ENCODE results near the gene TSPAN13.
"Not testable (repeated sequence)": the region's sequence is repeated elsewhere in the genome, so short reads cannot be mapped to it uniquely, and the experiment has no call there.

Gene TSPAN13

DNA sequence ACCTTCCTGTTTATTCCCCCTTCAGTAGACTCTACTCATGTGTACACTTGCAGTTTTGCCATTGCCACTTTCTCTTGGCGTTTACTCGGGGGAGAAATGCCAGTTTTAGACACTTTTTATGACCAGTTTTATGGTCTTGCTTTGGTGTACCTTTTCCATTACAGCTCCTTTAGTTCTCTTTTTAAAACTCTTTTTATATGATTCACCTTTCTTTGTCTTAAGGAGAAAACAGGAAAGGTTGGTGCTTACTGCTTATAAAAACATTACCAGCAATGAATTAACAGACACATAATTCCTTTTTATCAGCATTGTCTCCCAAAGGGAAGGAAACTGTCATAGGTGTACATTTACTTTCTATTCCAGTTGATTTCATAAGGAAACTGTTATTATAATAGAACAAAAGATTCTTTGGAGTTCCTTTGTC, 11.9 kb downstream of the TSPAN13 start:
- DNase-seq (ENCODE audit: low read depth): no peak
- no peak overlapping the region for H3K4me3 ChIP-seq (ENCODE audit: control insufficient read depth, low read depth, low read length)
- TF ChIP-seq, protein P1, sequence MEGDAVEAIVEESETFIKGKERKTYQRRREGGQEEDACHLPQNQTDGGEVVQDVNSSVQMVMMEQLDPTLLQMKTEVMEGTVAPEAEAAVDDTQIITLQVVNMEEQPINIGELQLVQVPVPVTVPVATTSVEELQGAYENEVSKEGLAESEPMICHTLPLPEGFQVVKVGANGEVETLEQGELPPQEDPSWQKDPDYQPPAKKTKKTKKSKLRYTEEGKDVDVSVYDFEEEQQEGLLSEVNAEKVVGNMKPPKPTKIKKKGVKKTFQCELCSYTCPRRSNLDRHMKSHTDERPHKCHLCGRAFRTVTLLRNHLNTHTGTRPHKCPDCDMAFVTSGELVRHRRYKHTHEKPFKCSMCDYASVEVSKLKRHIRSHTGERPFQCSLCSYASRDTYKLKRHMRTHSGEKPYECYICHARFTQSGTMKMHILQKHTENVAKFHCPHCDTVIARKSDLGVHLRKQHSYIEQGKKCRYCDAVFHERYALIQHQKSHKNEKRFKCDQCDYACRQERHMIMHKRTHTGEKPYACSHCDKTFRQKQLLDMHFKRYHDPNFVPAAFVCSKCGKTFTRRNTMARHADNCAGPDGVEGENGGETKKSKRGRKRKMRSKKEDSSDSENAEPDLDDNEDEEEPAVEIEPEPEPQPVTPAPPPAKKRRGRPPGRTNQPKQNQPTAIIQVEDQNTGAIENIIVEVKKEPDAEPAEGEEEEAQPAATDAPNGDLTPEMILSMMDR (IDR thresholded peaks at IDR 0.05; ENCODE audit: control insufficient read depth, insufficient read depth, low read depth, low read length, missing control alignments): no peak

DNA sequence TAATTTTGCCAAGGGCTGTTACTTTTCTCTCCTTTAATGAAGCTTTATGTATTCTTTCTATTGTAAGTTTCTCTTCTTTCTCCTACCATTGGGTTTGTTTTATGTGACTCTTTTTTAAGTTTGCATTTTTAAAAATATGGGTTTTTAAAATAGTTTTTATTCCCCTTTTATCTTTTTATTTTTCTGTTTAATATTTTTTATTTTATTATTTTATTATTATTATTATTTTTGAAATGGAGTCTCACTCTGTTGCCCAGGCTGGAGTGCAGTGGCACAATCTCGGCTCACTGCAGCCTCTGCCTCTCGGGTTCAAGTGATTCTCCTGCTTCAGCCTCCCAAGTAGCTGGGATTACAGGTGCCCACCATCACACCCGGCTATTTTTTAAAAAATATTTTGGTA, 16.4 kb downstream of the TSPAN13 start:
- H3K4me3 ChIP-seq (ENCODE audit: control insufficient read depth, low read depth, low read length); DNase-seq (ENCODE audit: low read depth): not testable (repeated sequence)

DNA sequence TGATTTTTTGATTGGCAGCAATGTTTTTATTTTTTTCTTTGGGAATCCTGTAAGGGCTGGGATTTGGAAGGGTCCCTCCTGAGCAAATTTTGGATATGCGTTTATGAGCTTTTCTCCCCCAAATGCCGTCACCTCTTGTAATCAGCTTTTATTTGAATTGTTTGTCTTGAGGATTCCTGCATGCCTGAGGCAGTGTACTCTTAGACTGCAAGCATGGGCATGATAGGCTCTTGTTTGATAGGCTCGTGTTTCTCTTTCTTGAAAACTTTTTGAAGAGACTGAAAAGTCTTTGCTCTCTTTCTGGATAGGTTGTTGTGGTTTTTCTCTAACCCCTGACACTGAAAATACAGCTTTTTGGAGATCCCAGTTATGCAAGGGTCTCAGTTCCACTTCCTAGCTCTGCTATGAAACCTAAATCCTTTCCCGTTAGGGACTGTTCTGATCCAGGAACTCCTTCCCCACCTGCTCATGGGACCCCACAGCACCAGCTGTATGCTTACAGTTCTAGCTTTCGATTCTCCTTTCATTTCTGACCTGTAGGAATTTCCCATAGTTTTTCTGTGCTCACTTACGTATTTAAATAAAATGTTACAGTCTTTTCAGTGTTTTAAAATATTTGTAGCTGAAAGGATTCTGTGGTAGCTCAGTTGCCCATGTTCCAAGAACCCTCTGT, 17.2 kb downstream of the TSPAN13 start:
- no peak overlapping the region for H3K4me3 ChIP-seq (ENCODE audit: control insufficient read depth, low read depth, low read length)
- no peak for DNase-seq (ENCODE audit: low read depth)
- TF ChIP-seq, protein P1 (IDR thresholded peaks at IDR 0.05; ENCODE audit: control insufficient read depth, insufficient read depth, low read depth, low read length, missing control alignments): no peak

DNA sequence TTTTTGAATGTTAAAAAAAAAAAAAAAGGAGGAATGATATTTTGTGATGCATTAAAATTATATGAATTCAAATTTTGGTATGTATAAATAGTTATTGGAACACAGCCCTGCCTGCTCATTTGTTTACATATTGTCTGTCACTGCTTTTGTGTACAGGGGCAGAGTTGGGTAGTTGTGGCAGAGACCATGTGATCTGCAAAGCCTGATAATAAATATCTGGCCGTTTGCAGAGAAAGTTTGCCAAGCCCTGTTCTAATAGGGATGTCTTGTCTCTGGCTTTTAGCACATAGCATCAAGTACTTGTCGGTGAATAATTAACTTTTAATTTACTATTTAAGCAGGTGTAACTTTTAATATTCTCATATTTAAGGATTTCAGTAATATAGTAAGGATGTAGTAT, 19.8 kb downstream of the TSPAN13 start:
- DNase-seq (ENCODE audit: low read depth): no peak
- H3K4me3 ChIP-seq (ENCODE audit: control insufficient read depth, low read depth, low read length): no peak overlapping the region
- TF ChIP-seq, protein P1 (IDR thresholded peaks at IDR 0.05; ENCODE audit: control insufficient read depth, insufficient read depth, low read depth, low read length, missing control alignments): no peak

DNA sequence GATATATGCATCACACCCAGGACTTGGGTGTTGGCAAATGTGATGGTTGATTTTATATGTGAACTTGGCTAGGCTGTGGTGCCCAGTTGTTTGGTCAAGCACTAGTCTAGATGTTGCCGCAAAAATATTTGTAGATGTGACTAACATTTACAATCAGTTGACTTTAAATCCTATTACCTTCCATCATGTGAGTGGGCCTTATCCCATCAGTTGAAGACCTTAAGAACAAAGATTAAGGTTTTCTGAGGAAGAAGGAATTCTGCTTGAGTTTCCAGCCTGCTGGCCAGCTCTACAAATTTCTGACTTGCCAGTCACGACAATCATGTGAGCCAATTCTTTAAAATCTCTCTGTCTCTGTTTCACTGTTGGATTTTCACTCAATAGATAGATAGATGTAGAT, 20.3 kb downstream of the TSPAN13 start:
- TF ChIP-seq, protein P1 (IDR thresholded peaks at IDR 0.05; ENCODE audit: control insufficient read depth, insufficient read depth, low read depth, low read length, missing control alignments): no peak
- H3K4me3 ChIP-seq (ENCODE audit: control insufficient read depth, low read depth, low read length): no peak overlapping the region
- DNase-seq (ENCODE audit: low read depth): no peak

DNA sequence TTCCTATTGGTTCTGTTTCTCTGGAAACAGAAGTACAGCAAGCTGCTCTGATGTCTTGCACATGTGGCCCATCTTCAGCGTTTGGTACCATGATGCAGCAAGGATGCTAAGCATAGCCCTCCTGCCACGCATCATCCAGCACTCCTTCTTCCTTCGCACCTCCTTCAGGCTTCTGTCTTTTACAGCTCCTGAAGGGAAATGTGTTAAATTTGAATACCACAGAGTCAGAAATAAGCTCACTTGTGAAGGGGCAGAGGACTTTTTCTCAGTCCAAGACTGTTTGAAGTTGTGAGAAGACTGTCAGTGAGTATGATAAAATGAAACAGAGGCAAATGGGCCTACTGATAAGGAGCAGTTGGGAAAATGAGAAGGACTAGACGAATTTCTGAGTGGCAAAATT, 20.7 kb downstream of the TSPAN13 start:
- no peak for DNase-seq (ENCODE audit: low read depth)
- TF ChIP-seq, protein P1 (IDR thresholded peaks at IDR 0.05; ENCODE audit: control insufficient read depth, insufficient read depth, low read depth, low read length, missing control alignments): no peak

DNA sequence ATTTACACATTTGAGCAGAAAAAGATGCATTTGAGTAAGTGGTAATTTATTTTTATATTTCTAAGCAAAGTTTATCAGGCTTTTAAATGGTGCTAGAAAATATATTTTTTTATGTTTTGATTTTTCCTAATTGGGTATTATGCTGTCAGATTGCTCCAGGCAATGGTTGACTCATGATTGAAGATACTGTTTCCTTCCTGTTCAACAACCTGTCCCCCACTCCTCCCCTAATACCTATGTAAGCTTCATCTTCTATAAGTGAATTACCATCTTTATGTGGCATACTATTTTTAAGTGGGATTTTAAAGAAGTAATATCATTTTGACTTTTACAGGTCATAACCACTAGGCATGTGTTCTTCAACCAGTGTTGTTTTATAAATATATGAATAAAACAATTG, 21.4 kb downstream of the TSPAN13 start:
- TF ChIP-seq, protein P1 (IDR thresholded peaks at IDR 0.05; ENCODE audit: control insufficient read depth, insufficient read depth, low read depth, low read length, missing control alignments): no peak
- H3K4me3 ChIP-seq (ENCODE audit: control insufficient read depth, low read depth, low read length): no peak overlapping the region
- no peak for DNase-seq (ENCODE audit: low read depth)

More for the DNA sequence above, 20.7 kb downstream of the TSPAN13 start:
- no peak overlapping the region for H3K4me3 ChIP-seq (ENCODE audit: control insufficient read depth, low read depth, low read length)

Data from AG09309 (cell line).